Fibroblast of skin of abdomen (primary cell): Measurements from ENCODE around the gene C2CD4D.
A peak's percentile ranks its signal among the peaks of the same experiment; 100 is the strongest.

Experiments
- DNase-seq: peaks from one replicate; pipeline ENCODE4 v3.0.0-alpha.2; 2013

The C2CD4D gene

GRCh38 chr1:151811181-151811580, 28.4 kb downstream of the C2CD4D start:
- DNase-seq = peak; percentile 48

- peak; percentile 14 for DNase-seq
Measured at GRCh38 chr1:151809985-151810556, 29.5 kb downstream of the C2CD4D start.

GRCh38 chr1:151809290-151809984, 30.2 kb downstream of the C2CD4D start:
- DNase-seq = no peak

GRCh38 chr1:151807766-151808165, 31.9 kb downstream of the C2CD4D start:
- no peak for DNase-seq

- DNase-seq = no peak
Measured at GRCh38 chr1:151807131-151807530, 32.5 kb downstream of the C2CD4D start.

GRCh38 chr1:151806170-151806569, 33.5 kb downstream of the C2CD4D start:
- DNase-seq = no peak

GRCh38 chr1:151805066-151805820, 34.4 kb downstream of the C2CD4D start, which contains the start of gene LINGO4:
Gene LINGO4 (minus strand): TSS chr1:151805419. CDS start chr1:151802704, 2,715 bp downstream.
- DNase-seq = no peak

GRCh38 chr1:151803915-151804314, 35.7 kb downstream of the C2CD4D start:
- no peak for DNase-seq

- no peak for DNase-seq
Measured at GRCh38 chr1:151803164-151803563, 36.5 kb downstream of the C2CD4D start.

- DNase-seq = no peak
Measured at GRCh38 chr1:151802372-151802771, 37.2 kb downstream of the C2CD4D start.

GRCh38 chr1:151801846-151802245, 37.8 kb downstream of the C2CD4D start:
- DNase-seq = no peak

GRCh38 chr1:151801310-151801820, 38.3 kb downstream of the C2CD4D start:
- DNase-seq = no peak

- DNase-seq = no peak
Measured at GRCh38 chr1:151800830-151801229, 38.8 kb downstream of the C2CD4D start.

GRCh38 chr1:151799179-151800022, 40.2 kb downstream of the C2CD4D start:
- DNase-seq = no peak

- no peak for DNase-seq
Measured at GRCh38 chr1:151798571-151798970, 41.0 kb downstream of the C2CD4D start.

GRCh38 chr1:151790940-151791651, 48.5 kb downstream of the C2CD4D start:
- no peak for DNase-seq

GRCh38 chr1:151790071-151790939, 49.3 kb downstream of the C2CD4D start, which contains the start of gene TDRKH:
Gene TDRKH (minus strand): TSS chr1:151790500. CDS start chr1:151783022, 7,478 bp downstream.
- DNase-seq = peak; percentile 99
